Bronchial epithelial cell (primary cell): ENCODE results near the gene VRK1. TPM values are rescaled to one million over a fixed set of nuclear protein-coding genes. Genes with fewer than 3 reads are reported as not detected.

ENCODE experiments used
- DNase-seq: peaks from one replicate; pipeline ENCODE4 v3.0.0-alpha.2; 2010; ENCODE audit warnings: low read depth
- FAIRE-seq: peaks from 2 replicates; lab custom pipeline; 2011; peaks lifted over from hg19 to GRCh38; lab: Jason Lieb, UNC
- H3K27me3 ChIP-seq: 2 replicates; pipeline ENCODE4 v1.5.1; 2011; ENCODE audit warnings: low read length; ENCODE audit not compliant: control insufficient read depth, insufficient read depth
- H3K36me3 ChIP-seq: 2 replicates; pipeline ENCODE4 v1.5.1; 2011; ENCODE audit warnings: low read length; ENCODE audit not compliant: control insufficient read depth, insufficient read depth
- H3K4me3 ChIP-seq: 2 replicates; pipeline ENCODE4 v1.5.1; 2011; ENCODE audit warnings: mild to moderate bottlenecking, low read depth, low read length, control low read depth
- CTCF ChIP-seq: IDR thresholded peaks from 2 replicates; pipeline ENCODE4 v1.5.1; 2011; ENCODE audit warnings: mild to moderate bottlenecking, moderate library complexity, low read length, control low read depth, inconsistent platforms; ENCODE audit not compliant: insufficient read depth, severe bottlenecking
- total RNA-seq: library from RNA; depleted of rRNA; stranded (reverse); fragments of >200 nt; gene quantifications from 2 replicates; pipeline ENCODE4 v1.2.1, GENCODE V29; 2014

Gene VRK1
- total RNA-seq, 1 donor from 2014 or later, result 12.6 TPM

GRCh38 chr14:96782436-96782835 is 14.7 kb upstream of the VRK1 start:
- Histone ChIP-seq H3K36me3 (no peaks in the 10 kb centered on the region), H3K4me3 (no peak overlapping the region), H3K27me3 (no peaks in the 10 kb centered on the region)
- no peak for FAIRE-seq
- no peak for TF ChIP-seq CTCF
- DNase-seq, result no peak

DNA sequence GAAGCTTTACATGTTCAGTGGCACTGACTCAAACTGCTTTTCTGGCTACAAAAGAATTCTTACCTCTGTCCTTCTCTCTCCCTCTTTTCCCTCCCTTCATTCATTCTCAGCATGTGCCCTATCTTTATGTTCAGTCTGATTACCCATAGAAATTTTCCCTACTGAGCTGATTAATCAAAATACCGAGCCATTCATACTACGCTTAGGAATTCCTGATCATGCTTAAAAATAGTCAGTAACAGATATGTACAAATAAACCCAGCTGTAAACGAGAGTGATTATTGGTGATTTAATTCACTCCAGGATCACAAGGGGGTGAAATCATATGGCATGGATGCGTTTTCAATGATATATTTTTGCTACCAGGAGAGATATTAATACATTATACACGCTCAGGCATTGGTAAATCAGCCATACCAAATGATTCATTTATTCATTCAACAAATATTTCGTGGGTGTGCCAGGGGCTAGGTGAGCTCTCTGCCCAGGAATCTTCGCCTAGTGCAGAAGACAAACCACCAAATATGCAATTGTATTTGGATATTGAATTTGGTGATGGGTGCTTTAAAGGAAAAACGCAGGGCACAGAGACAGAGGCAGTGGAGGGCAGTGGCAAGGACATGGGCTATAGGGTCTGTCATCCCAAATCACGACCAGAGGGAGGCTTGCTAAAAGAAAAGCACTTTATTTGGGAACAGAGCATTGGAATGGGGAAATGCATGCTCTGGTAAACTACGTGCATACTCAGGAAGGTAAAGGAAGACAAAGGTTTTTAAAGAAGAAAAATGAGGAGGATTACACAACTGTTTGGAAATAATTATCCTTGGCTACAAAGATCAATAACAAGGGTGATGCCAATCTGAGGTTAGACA is 13.9 kb upstream of the VRK1 start:
- H3K36me3 ChIP-seq, result no peaks in the 10 kb centered on the region
- TF ChIP-seq CTCF, result no peak
- DNase-seq, result peak; percentile 59
- H3K4me3 ChIP-seq, result no peak overlapping the region
- no peaks in the 10 kb centered on the region for H3K27me3 ChIP-seq
- no peak for FAIRE-seq

GRCh38 chr14:96783915-96784224 is 13.3 kb upstream of the VRK1 start:
- Histone ChIP-seq H3K27me3 (peaks cover 2% of the 10 kb centered on the region), H3K36me3 (no peaks in the 10 kb centered on the region), H3K4me3 (no peak overlapping the region)
- FAIRE-seq, result no peak
- peak; percentile 14 for DNase-seq
- TF ChIP-seq CTCF, result no peak

DNA sequence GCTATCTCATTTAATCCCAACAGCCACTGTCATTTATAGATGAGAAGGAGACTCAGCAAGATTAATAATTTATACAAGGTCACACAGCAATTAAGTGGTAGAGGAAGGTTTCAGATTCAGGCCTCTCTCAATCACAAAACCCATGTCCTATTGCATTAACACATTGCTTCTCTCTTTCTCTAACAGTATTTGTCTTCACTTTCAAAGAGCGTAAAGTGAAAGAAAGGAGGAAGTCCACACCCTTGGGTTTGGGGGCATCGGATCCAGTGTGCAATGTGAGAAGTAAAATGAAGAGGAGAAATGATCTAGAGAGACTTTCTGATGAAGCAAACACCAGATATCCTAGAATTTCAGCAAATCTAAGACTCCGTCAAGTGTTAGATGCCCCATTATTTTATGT is 7.0 kb upstream of the VRK1 start:
- no peak for TF ChIP-seq CTCF
- no peaks in the 10 kb centered on the region for H3K36me3 ChIP-seq
- no peak for FAIRE-seq
- no peak overlapping the region for H3K4me3 ChIP-seq
- DNase-seq, result no peak
- H3K27me3 ChIP-seq, result peaks cover 2% of the 10 kb centered on the region

DNA sequence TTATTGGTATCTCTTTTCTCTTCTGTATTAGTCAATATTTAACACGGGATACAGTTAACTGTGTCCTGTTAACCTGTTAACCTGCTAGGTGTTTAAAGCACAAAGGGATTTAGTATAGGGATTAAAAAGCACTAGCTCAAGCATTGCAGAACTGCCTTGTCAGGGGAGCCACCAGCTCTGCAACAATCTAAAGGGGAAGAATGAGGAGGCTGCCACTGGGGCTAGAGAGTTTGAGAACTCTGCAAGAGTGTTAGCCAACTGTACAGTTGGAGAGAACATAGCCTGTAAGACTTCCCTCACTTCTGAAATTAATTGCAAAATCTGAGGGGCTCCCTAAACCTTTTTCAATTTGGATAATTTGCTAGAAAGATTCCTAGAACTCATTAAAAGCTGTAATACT is 6.5 kb upstream of the VRK1 start:
- Histone ChIP-seq H3K4me3 (no peak overlapping the region), H3K36me3 (no peaks in the 10 kb centered on the region), H3K27me3 (peaks cover 2% of the 10 kb centered on the region)
- DNase-seq (no peak), FAIRE-seq (no peak)
- no peak for TF ChIP-seq CTCF

- FAIRE-seq (no peak), DNase-seq (no peak)
- TF ChIP-seq CTCF, result no peak
These were observed 5.2 kb upstream of the VRK1 start for GRCh38 chr14:96792003-96792402.

More at GRCh38 chr14:96792003-96792402, 5.2 kb upstream of the VRK1 start:
- H3K4me3 ChIP-seq, result no peak overlapping the region
- peaks cover 2% of the 10 kb centered on the region for H3K27me3 ChIP-seq
- H3K36me3 ChIP-seq, result no peaks in the 10 kb centered on the region
